Measurements from ENCODE around the gene PCBP3. TPM values are rescaled to one million over a fixed set of nuclear protein-coding genes. Genes with fewer than 3 reads are reported as not detected.
"Not testable (repeated sequence)": the region's sequence is repeated elsewhere in the genome, so short reads cannot be mapped to it uniquely, and the experiment has no call there.

Gene PCBP3
- total RNA-seq, 1 donor from 2014 or later, result 4.6 TPM

DNA sequence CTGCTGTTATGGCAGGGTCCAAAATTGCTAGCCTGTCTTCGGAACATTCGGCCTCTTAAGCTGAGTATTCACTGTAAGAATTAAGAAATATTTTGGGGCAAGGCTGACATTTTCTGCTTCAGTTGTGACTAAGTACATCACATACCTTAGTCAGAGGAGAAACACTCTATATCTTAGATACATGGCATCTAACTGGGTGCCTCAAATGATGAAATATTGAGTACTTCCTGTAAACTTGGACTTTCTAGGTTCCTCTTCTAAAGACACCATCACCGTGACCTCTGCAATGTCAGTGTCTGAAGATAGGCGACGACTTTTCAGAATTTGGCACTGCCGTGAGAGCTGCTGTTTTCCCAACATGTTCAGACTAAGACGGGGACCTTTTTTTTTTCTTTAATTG, 65.6 kb downstream of the PCBP3 start:
- no peaks in the 10 kb centered on the region for H3K36me3 Mint-ChIP-seq
- no peak overlapping the region for H3K4me3 Mint-ChIP-seq
- H3K9me3 Mint-ChIP-seq, result peaks cover 2% of the 10 kb centered on the region
- H3K27me3 ChIP-seq, result no peaks in the 10 kb centered on the region
- H3K9ac ChIP-seq, result no peak overlapping the region
- TF ChIP-seq, protein P1, sequence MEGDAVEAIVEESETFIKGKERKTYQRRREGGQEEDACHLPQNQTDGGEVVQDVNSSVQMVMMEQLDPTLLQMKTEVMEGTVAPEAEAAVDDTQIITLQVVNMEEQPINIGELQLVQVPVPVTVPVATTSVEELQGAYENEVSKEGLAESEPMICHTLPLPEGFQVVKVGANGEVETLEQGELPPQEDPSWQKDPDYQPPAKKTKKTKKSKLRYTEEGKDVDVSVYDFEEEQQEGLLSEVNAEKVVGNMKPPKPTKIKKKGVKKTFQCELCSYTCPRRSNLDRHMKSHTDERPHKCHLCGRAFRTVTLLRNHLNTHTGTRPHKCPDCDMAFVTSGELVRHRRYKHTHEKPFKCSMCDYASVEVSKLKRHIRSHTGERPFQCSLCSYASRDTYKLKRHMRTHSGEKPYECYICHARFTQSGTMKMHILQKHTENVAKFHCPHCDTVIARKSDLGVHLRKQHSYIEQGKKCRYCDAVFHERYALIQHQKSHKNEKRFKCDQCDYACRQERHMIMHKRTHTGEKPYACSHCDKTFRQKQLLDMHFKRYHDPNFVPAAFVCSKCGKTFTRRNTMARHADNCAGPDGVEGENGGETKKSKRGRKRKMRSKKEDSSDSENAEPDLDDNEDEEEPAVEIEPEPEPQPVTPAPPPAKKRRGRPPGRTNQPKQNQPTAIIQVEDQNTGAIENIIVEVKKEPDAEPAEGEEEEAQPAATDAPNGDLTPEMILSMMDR (IDR thresholded peaks at IDR 0.05), result no peak
- no peak for TF ChIP-seq EZH2phosphoT487 (IDR thresholded peaks at IDR 0.05)
- TF ChIP-seq EZH2 (IDR thresholded peaks at IDR 0.05), result no peak
- no peaks in the 10 kb centered on the region for H3K27me3 Mint-ChIP-seq (ENCODE audit: insufficient read depth, low read depth)
- no peak for DNase-seq (ENCODE audit: low spot score)
- H3F3A ChIP-seq (ENCODE audit: low read depth), result no peaks in the 10 kb centered on the region
- no peaks in the 10 kb centered on the region for H3K4me1 ChIP-seq
- H3K36me3 ChIP-seq, result no peaks in the 10 kb centered on the region
- H3K79me2 ChIP-seq (ENCODE audit: low read depth), result no peaks in the 10 kb centered on the region
- no peak overlapping the region for H3K27ac ChIP-seq
- peak overlapping the region; percentile 65 for H3K27ac Mint-ChIP-seq
- no peak overlapping the region for H2AFZ ChIP-seq (replicated peaks)
- H3K4me2 ChIP-seq, result no peak overlapping the region
- peaks cover 25% of the 10 kb centered on the region for H3K4me1 Mint-ChIP-seq
- H3K9me3 ChIP-seq (ENCODE audit: low read depth), result no peaks in the 10 kb centered on the region
- no peaks in the 10 kb centered on the region for H4K20me1 ChIP-seq (ENCODE audit: low read depth)
- no peak overlapping the region for H3K4me3 ChIP-seq

DNA sequence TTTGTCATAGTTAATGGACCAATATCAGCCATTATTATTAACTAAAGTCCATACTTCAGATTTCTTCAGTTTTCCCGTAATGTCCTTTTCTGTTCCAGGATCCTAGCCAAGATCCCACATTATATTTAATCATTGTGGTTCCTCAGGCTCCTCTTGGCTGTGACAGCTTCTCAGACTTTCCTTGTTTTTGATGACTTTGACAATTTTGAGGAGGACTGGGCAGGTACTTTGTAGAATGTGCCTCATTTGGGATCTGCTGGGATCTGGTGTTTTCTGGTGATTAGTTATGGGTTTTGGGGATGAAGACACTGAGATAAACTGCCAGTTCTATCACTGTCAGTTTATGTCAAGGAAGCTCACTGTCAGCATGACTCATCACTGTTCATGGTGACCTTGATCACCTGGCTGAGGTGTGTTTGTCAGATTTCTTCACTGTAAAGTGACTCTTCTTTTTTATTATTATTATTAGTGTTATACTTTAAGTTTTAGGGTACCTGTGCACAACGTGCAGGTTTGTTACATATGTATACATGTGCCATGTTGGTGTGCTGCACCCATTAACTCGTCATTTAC, 66.3 kb downstream of the PCBP3 start:
- no peak overlapping the region for H3K4me3 Mint-ChIP-seq
- peaks cover 2% of the 10 kb centered on the region for H3K9me3 Mint-ChIP-seq
- Histone ChIP-seq H3K9ac (no peak overlapping the region), H3K27ac (no peak overlapping the region), H3K36me3 (no peaks in the 10 kb centered on the region), H3K27me3 (no peaks in the 10 kb centered on the region), H3F3A (ENCODE audit: low read depth) (no peaks in the 10 kb centered on the region), H3K79me2 (ENCODE audit: low read depth) (no peaks in the 10 kb centered on the region), H4K20me1 (ENCODE audit: low read depth) (no peaks in the 10 kb centered on the region), H3K4me2 (no peak overlapping the region), H3K9me3 (ENCODE audit: low read depth) (no peaks in the 10 kb centered on the region), H2AFZ (replicated peaks) (no peak overlapping the region), H3K4me1 (no peaks in the 10 kb centered on the region), H3K4me3 (no peak overlapping the region)
- TF ChIP-seq, protein P1 (IDR thresholded peaks at IDR 0.05), result no peak
- no peak for TF ChIP-seq EZH2phosphoT487 (IDR thresholded peaks at IDR 0.05)
- TF ChIP-seq EZH2 (IDR thresholded peaks at IDR 0.05), result no peak
- no peak for DNase-seq (ENCODE audit: low spot score)
- no peaks in the 10 kb centered on the region for H3K27me3 Mint-ChIP-seq (ENCODE audit: insufficient read depth, low read depth)
- H3K36me3 Mint-ChIP-seq, result no peaks in the 10 kb centered on the region
- no peak overlapping the region for H3K27ac Mint-ChIP-seq
- H3K4me1 Mint-ChIP-seq, result peaks cover 26% of the 10 kb centered on the region

DNA sequence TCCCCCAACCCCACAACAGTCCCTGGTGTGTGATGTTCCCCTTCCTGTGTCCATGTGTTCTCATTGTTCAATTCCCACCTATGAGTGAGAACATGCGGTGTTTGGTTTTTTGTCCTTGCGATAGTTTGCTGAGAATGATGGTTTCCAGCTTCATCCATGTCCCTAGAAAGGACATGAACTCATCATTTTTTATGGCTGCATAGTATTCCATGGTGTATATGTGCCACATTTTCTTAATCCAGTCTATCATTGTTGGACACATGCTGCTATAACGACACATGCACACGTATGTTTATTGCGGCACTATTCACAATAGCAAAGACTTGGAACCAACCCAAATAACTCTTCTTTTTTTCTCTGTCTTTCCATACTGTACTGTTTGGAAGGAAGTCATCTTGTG, 66.8 kb downstream of the PCBP3 start:
- not testable (repeated sequence) for H3K27ac ChIP-seq; H3K9me3 ChIP-seq (ENCODE audit: low read depth); H3K36me3 Mint-ChIP-seq; H3K9ac ChIP-seq; H3K27me3 ChIP-seq; H3K9me3 Mint-ChIP-seq; H4K20me1 ChIP-seq (ENCODE audit: low read depth); H2AFZ ChIP-seq (replicated peaks); H3K27me3 Mint-ChIP-seq (ENCODE audit: insufficient read depth, low read depth); DNase-seq (ENCODE audit: low spot score); H3K36me3 ChIP-seq; H3F3A ChIP-seq (ENCODE audit: low read depth); H3K4me2 ChIP-seq; H3K27ac Mint-ChIP-seq; H3K4me3 ChIP-seq; H3K4me3 Mint-ChIP-seq; H3K79me2 ChIP-seq (ENCODE audit: low read depth); H3K4me1 ChIP-seq
- H3K4me1 Mint-ChIP-seq, result peaks cover 26% of the 10 kb centered on the region

DNA sequence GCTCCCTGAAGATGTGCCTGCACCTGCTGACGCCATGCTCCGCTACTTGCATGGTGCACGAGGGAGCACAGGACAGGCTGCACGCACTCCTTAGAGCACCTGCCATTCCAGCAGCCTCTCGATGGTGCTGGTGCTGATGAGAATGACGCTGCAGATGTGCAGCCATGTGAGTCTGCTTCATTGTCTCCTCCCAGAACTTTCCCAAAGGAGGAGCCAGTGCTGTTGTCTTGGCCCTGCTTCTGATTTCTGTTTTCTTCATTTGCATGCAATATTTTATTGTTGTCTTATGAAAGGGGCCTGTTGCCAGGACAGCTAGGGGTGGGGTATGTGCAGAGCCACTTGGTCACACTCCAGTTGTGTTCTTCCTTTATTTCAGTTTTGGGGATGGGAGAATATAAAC, 70.1 kb downstream of the PCBP3 start:
- no peak overlapping the region for H3K9ac ChIP-seq
- no peaks in the 10 kb centered on the region for H3K79me2 ChIP-seq (ENCODE audit: low read depth)
- DNase-seq (ENCODE audit: low spot score), result no peak
- H3K4me1 Mint-ChIP-seq, result peaks cover 12% of the 10 kb centered on the region
- no peaks in the 10 kb centered on the region for H3K27me3 ChIP-seq
- no peak overlapping the region for H3K27ac ChIP-seq
- TF ChIP-seq EZH2 (IDR thresholded peaks at IDR 0.05), result no peak
- TF ChIP-seq, protein P1 (IDR thresholded peaks at IDR 0.05), result no peak
- no peak for TF ChIP-seq EZH2phosphoT487 (IDR thresholded peaks at IDR 0.05)
- peaks cover 2% of the 10 kb centered on the region for H3K9me3 Mint-ChIP-seq
- H3K36me3 Mint-ChIP-seq, result no peaks in the 10 kb centered on the region
- no peak overlapping the region for H2AFZ ChIP-seq (replicated peaks)
- no peaks in the 10 kb centered on the region for H3K36me3 ChIP-seq
- H3K4me3 ChIP-seq, result no peak overlapping the region
- H3K4me2 ChIP-seq, result no peak overlapping the region
- H3K27ac Mint-ChIP-seq, result no peak overlapping the region
- no peaks in the 10 kb centered on the region for H3K27me3 Mint-ChIP-seq (ENCODE audit: insufficient read depth, low read depth)
- no peak overlapping the region for H3K4me3 Mint-ChIP-seq
- no peaks in the 10 kb centered on the region for H3F3A ChIP-seq (ENCODE audit: low read depth)
- H4K20me1 ChIP-seq (ENCODE audit: low read depth), result no peaks in the 10 kb centered on the region
- no peaks in the 10 kb centered on the region for H3K4me1 ChIP-seq
- H3K9me3 ChIP-seq (ENCODE audit: low read depth), result no peaks in the 10 kb centered on the region
